Ascending aorta (tissue), 2 donors: ENCODE data around the gene ARL5C. TPM values are rescaled to one million over a fixed set of nuclear protein-coding genes. Genes with fewer than 3 reads are reported as not detected.
"Not testable (repeated sequence)": the region's sequence is repeated elsewhere in the genome, so short reads cannot be mapped to it uniquely, and the experiment has no call there.

ENCODE experiments used
- DNase-seq, 2 donors: peaks; one replicate each; pipeline ENCODE4 v3.0.0-alpha.2; 2019; ENCODE audit warnings: low spot score in 2 of 2
- H3K27ac ChIP-seq, 2 donors: fragments of 200-600 bp; sonication (generic); one replicate each; pipeline ENCODE4 v1.5.1; 2016 to 2017; ENCODE audit warnings: mild to moderate bottlenecking in 1 of 2
- H3K27me3 ChIP-seq: fragments of 200-600 bp; sonication (generic); one replicate; pipeline ENCODE4 v1.5.1; 2017
- H3K36me3 ChIP-seq, 2 donors: fragments of 200-600 bp; sonication (generic); one replicate each; pipeline ENCODE4 v1.5.1; 2016
- H3K4me1 ChIP-seq, 2 donors: fragments of 200-600 bp; sonication (generic); one replicate each; pipeline ENCODE4 v1.5.1; 2016 to 2017; ENCODE audit warnings: mild to moderate bottlenecking in 1 of 2
- H3K4me3 ChIP-seq, 2 donors: fragments of 200-600 bp; sonication (generic); one replicate each; pipeline ENCODE4 v1.5.1; 2016 to 2017; ENCODE audit warnings: mild to moderate bottlenecking in 1 of 2
- H3K9me3 ChIP-seq, 2 donors: fragments of 200-600 bp; sonication (generic); one replicate each; pipeline ENCODE4 v1.5.1; 2016
- CTCF ChIP-seq, 3 experiments: fragments of 200-600 bp in 2 of 3; fragments of 450-650 bp in 1 of 3; sonication (generic) in 2 of 3; IDR thresholded peaks; one replicate each; pipeline ENCODE4 v1.5.1; 2016 to 2019; ENCODE audit warnings: antibody characterized with exemption in 3 of 3, mild to moderate bottlenecking in 1 of 3, moderate library complexity in 1 of 3
- intact Hi-C: fragments of 100-400 bp; cut with DNase I; formaldehyde crosslinking; loops from one replicate; pipeline ENCODE4 v1.15.1; 2023
- total RNA-seq: library from RNA; depleted of rRNA; stranded (reverse); fragments of >200 nt; gene quantifications from one replicate; pipeline ENCODE4 v1.1.0, GENCODE V29; 2016

ARL5C gene
- total RNA-seq, 1 donor from 2014 or later: not detected

GRCh38 chr17:39122991-39123390 lies 43.0 kb downstream of the ARL5C start:
- H3K27ac ChIP-seq: no peak overlapping the region
- H3K27me3 ChIP-seq: no peaks in the 10 kb centered on the region
- no peaks in the 10 kb centered on the region for H3K36me3 ChIP-seq
- intact Hi-C loops: no loop called here
- H3K4me1 ChIP-seq: peaks cover 0 to 2% of the 10 kb centered on the region in 2 donors
- DNase-seq: no peak
- H3K9me3 ChIP-seq: no peaks in the 10 kb centered on the region
- H3K4me3 ChIP-seq: no peak overlapping the region
- TF ChIP-seq CTCF (IDR thresholded peaks at IDR 0.05): no peak

GRCh38 chr17:39121919-39122318 lies 44.0 kb downstream of the ARL5C start:
- H3K27ac ChIP-seq, H3K36me3 ChIP-seq, H3K4me1 ChIP-seq, H3K9me3 ChIP-seq, H3K27me3 ChIP-seq, DNase-seq, intact Hi-C loops, H3K4me3 ChIP-seq: not testable (repeated sequence)

GRCh38 chr17:39118674-39119419 lies 47.1 kb downstream of the ARL5C start:
- H3K4me3 ChIP-seq: no peak overlapping the region
- peaks cover 0 to 9% of the 10 kb centered on the region in 2 donors for H3K4me1 ChIP-seq
- intact Hi-C loops: no loop called here
- no peaks in the 10 kb centered on the region for H3K27me3 ChIP-seq
- DNase-seq: no peak
- no peak overlapping the region for H3K27ac ChIP-seq
- H3K36me3 ChIP-seq: no peaks in the 10 kb centered on the region
- no peak for TF ChIP-seq CTCF (IDR thresholded peaks at IDR 0.05)
- no peaks in the 10 kb centered on the region for H3K9me3 ChIP-seq

- no peaks in the 10 kb centered on the region for H3K27me3 ChIP-seq
- no peak for DNase-seq
- no peak for TF ChIP-seq CTCF (IDR thresholded peaks at IDR 0.05)
- H3K9me3 ChIP-seq: no peaks in the 10 kb centered on the region
- intact Hi-C loops: no loop called here
- no peak overlapping the region for H3K27ac ChIP-seq
- H3K4me1 ChIP-seq: peaks cover 0 to 7% of the 10 kb centered on the region in 2 donors
- no peaks in the 10 kb centered on the region for H3K36me3 ChIP-seq
- no peak overlapping the region for H3K4me3 ChIP-seq
These were observed 49.7 kb downstream of the ARL5C start for GRCh38 chr17:39116224-39116623.

- Histone ChIP-seq H3K27me3 (no peaks in the 10 kb centered on the region), H3K4me3 (no peak overlapping the region), H3K36me3 (no peaks in the 10 kb centered on the region), H3K27ac (peak overlapping the region in 1 of 2 donors; percentile 24), H3K4me1 (peaks cover 0 to 7% of the 10 kb centered on the region in 2 donors), H3K9me3 (no peaks in the 10 kb centered on the region)
- no peak for DNase-seq
- no peak for TF ChIP-seq CTCF (IDR thresholded peaks at IDR 0.05)
- intact Hi-C loops: no loop called here
These were observed 50.8 kb downstream of the ARL5C start for GRCh38 chr17:39115135-39115534.

- Histone ChIP-seq H3K4me1 (peaks cover 0 to 7% of the 10 kb centered on the region in 2 donors), H3K27me3 (no peaks in the 10 kb centered on the region), H3K36me3 (no peaks in the 10 kb centered on the region), H3K4me3 (no peak overlapping the region), H3K27ac (peak overlapping the region in 1 of 2 donors; percentile 24), H3K9me3 (no peaks in the 10 kb centered on the region)
- intact Hi-C loops: no loop called here
- no peak for DNase-seq
- no peak for TF ChIP-seq CTCF (IDR thresholded peaks at IDR 0.05)
These were observed 51.2 kb downstream of the ARL5C start for GRCh38 chr17:39114723-39115122.
